Measurements from ENCODE around the gene LHX2. TPM values are rescaled to one million over a fixed set of nuclear protein-coding genes. Genes with fewer than 3 reads are reported as not detected.

Gene LHX2
- total and polyA plus RNA-seq, 2 of the 4 experiments (the other 2 are of a cell fraction), result not detected

- TF ChIP-seq SMC3 (IDR thresholded peaks at IDR 0.05; ENCODE audit: low read depth, low read length) (peak; percentile 3; the same call in 1 of the 2 replicates), RCOR1 (IDR thresholded peaks at IDR 0.05; ENCODE audit: insufficient replicate concordance, low read length) (no peak), CHD1 (IDR thresholded peaks at IDR 0.05; ENCODE audit: low read depth, low read length) (no peak), USF2 (IDR thresholded peaks at IDR 0.05; ENCODE audit: low read depth, low read length) (no peak), POLR2A (IDR thresholded peaks at IDR 0.05; ENCODE audit: low read depth, low read length) (no peak), CTCF (conservative IDR thresholded peaks at IDR 0.05; ENCODE audit: low read depth, low read length) (no peak; the same call in 1 of the 2 replicates), MAFK (IDR thresholded peaks at IDR 0.05; ENCODE audit: low read depth, low read length) (no peak), RAD21 (IDR thresholded peaks at IDR 0.05; ENCODE audit: low read length) (0 out of 2 replicates have a peak, but pooled peaks have one; percentile 2), NFE2L2 (IDR thresholded peaks at IDR 0.05; ENCODE audit: low read depth, low read length) (no peak)
- H3K36me3 ChIP-seq (ENCODE audit: control insufficient read depth, insufficient read depth, low read length), result no peaks in the 10 kb centered on the region
Measured at GRCh38 chr9:124062172-124062571, 50.6 kb downstream of the LHX2 start.

More at GRCh38 chr9:124062172-124062571, 50.6 kb downstream of the LHX2 start:
- WGBS, 2 experiments (ENCODE audit: extremely low coverage in 2 of 2, insufficient read length in 1 of 2), result no CpG with 5 or more reads among the region's 2 CpGs
- H3K27ac ChIP-seq (ENCODE audit: insufficient read depth, low read length), result no peak overlapping the region
- H2BK15ac ChIP-seq (ENCODE audit: low read depth, low read length), result no peak overlapping the region
- peaks cover 53% of the 10 kb centered on the region for H3K27me3 ChIP-seq (ENCODE audit: control insufficient read depth, insufficient read depth, low read length)
- dilution Hi-C loops (cut with HindIII; ENCODE audit: low sequenced_read_pairs, unreplicated experiment) (no loop called here), intact Hi-C loops (cut with micrococcal nuclease) (no loop called here), in situ Hi-C loops (cut with MboI; ENCODE audit: low sequenced_read_pairs) (no loop called here)
- no peak overlapping the region for H4K8ac ChIP-seq (ENCODE audit: low read depth in 2 of 2, low read length in 2 of 2)
- no peak overlapping the region for H3K9ac ChIP-seq (ENCODE audit: low read depth, low read length)
- no peak overlapping the region for H2AK5ac ChIP-seq (ENCODE audit: low read depth, low read length)
- H4K20me1 ChIP-seq (ENCODE audit: insufficient read depth, low read length), result no peaks in the 10 kb centered on the region
- H2AFZ ChIP-seq (replicated peaks; ENCODE audit: low read length, poor library complexity), result no peak overlapping the region
- no peak overlapping the region for H2BK5ac ChIP-seq (ENCODE audit: low read depth, low read length, poor library complexity, severe bottlenecking)
- DNase-seq, result no peak
- no peak overlapping the region for H3K23ac ChIP-seq (ENCODE audit: low read depth, low read length)
- no peak overlapping the region for H3K56ac ChIP-seq (ENCODE audit: extremely low read depth, insufficient read depth, low read length)
- no peaks in the 10 kb centered on the region for H3K4me1 ChIP-seq (ENCODE audit: control insufficient read depth, insufficient read depth, low read length)
- CTCF ChIA-PET, result no interaction called here
- no peaks in the 10 kb centered on the region for H3K9me1 ChIP-seq (ENCODE audit: insufficient read depth, low read length)
- no peak overlapping the region for H3K18ac ChIP-seq (ENCODE audit: low read depth, low read length)
- ATAC-seq (ENCODE audit: low read depth), result no peak
- no peak overlapping the region for H4K91ac ChIP-seq (ENCODE audit: insufficient read depth, low read depth, low read length)
- no peak overlapping the region for H3K4me2 ChIP-seq (ENCODE audit: low read depth, low read length)
- POLR2A ChIA-PET (ENCODE audit: unreplicated experiment), result no interaction called here
- no TSS peak for BruUV-seq (replicated peaks)
- H3K9me3 ChIP-seq (ENCODE audit: control insufficient read depth, insufficient read depth, low read length), result no peaks in the 10 kb centered on the region
- no peak overlapping the region for H3K14ac ChIP-seq (replicated peaks; ENCODE audit: low read depth, low read length)
- no peak overlapping the region for H3K4ac ChIP-seq (ENCODE audit: low read depth, low read length)
- no peak overlapping the region for H2BK120ac ChIP-seq (ENCODE audit: low read depth, low read length)
- no peak overlapping the region for H4K5ac ChIP-seq (ENCODE audit: low read depth, low read length)
- H2BK20ac ChIP-seq (ENCODE audit: low read depth, low read length), result no peak overlapping the region
- H3K4me3 ChIP-seq (ENCODE audit: insufficient read depth, low read depth, low read length), result no peak overlapping the region
- H2AK9ac ChIP-seq (replicated peaks; ENCODE audit: low read depth, low read length, poor library complexity), result no peak overlapping the region
- no peaks in the 10 kb centered on the region for H3K79me1 ChIP-seq (ENCODE audit: low read depth in 1 of 2, low read length in 2 of 2)
